ENCODE data around the gene NEDD4L. TPM values are rescaled to one million over a fixed set of nuclear protein-coding genes. Genes with fewer than 3 reads are reported as not detected.

NEDD4L gene
- total RNA-seq, 2 experiments from 2014 or later, result 3.2 to 3.3 TPM

GRCh38 chr18:58381676-58382411 is 337.8 kb downstream of the NEDD4L start:
- Histone ChIP-seq H3K4me1 (ENCODE audit: insufficient read depth, low read length, poor library complexity, severe bottlenecking) (no peaks in the 10 kb centered on the region), H3K79me2 (ENCODE audit: insufficient read depth, low read depth, low read length) (no peaks in the 10 kb centered on the region), H3K36me3 (ENCODE audit: insufficient read depth, low read length) (no peaks in the 10 kb centered on the region), H3K9me2 (ENCODE audit: insufficient read depth, low read length) (no peaks in the 10 kb centered on the region), H3K4me3 (ENCODE audit: low read depth, low read length, poor library complexity, severe bottlenecking) (no peak overlapping the region), H4K20me1 (ENCODE audit: insufficient read depth, low read length) (no peaks in the 10 kb centered on the region), H3K9me3 (ENCODE audit: low read length) (no peaks in the 10 kb centered on the region), H3K4me2 (ENCODE audit: low read length) (no peak overlapping the region), H2AFZ (ENCODE audit: low read length) (no peak overlapping the region), H3K27ac (ENCODE audit: low read depth, low read length, poor library complexity, severe bottlenecking) (no peak overlapping the region)
- DNase-seq (ENCODE audit: low spot score), result no peak
- TF ChIP-seq, protein P1, sequence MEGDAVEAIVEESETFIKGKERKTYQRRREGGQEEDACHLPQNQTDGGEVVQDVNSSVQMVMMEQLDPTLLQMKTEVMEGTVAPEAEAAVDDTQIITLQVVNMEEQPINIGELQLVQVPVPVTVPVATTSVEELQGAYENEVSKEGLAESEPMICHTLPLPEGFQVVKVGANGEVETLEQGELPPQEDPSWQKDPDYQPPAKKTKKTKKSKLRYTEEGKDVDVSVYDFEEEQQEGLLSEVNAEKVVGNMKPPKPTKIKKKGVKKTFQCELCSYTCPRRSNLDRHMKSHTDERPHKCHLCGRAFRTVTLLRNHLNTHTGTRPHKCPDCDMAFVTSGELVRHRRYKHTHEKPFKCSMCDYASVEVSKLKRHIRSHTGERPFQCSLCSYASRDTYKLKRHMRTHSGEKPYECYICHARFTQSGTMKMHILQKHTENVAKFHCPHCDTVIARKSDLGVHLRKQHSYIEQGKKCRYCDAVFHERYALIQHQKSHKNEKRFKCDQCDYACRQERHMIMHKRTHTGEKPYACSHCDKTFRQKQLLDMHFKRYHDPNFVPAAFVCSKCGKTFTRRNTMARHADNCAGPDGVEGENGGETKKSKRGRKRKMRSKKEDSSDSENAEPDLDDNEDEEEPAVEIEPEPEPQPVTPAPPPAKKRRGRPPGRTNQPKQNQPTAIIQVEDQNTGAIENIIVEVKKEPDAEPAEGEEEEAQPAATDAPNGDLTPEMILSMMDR (conservative IDR thresholded peaks at IDR 0.05; ENCODE audit: low read length), result no peak
- TF ChIP-seq EZH2phosphoT487 (IDR thresholded peaks at IDR 0.05; ENCODE audit: borderline replicate concordance, low read depth, low read length), result no peak
- intact Hi-C loops (cut with micrococcal nuclease; ENCODE audit: unreplicated experiment), result no loop called here
- ChIA-PET CTCF (ENCODE audit: unreplicated experiment) (no interaction called here), POLR2A (no interaction called here)
- no TSS peak for BruUV-seq (replicated peaks)

DNA sequence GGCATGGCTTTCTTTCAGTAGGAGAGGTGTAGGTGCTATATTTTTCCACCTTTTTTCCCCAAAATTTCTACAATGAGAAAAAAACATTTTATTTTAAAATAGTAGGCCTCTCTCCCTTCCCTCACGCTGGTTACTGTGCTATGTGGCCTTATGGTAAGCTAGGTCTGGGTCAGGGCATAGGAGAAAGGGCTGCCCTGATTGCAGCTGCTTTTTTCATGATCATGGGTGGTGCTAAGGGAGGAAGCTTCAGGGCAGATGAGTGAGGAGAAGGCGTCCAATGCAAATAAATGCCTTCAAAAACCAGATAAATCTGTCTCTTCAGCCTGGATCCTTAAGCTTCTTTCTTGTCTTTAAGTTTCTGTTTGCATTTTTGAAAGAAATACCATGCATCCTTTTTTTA is 338.4 kb downstream of the NEDD4L start:
- no peak overlapping the region for H3K27ac ChIP-seq (ENCODE audit: low read depth, low read length, poor library complexity, severe bottlenecking)
- H3K9me2 ChIP-seq (ENCODE audit: insufficient read depth, low read length), result no peaks in the 10 kb centered on the region
- no peaks in the 10 kb centered on the region for H3K79me2 ChIP-seq (ENCODE audit: insufficient read depth, low read depth, low read length)
- no peak for TF ChIP-seq EZH2phosphoT487 (IDR thresholded peaks at IDR 0.05; ENCODE audit: borderline replicate concordance, low read depth, low read length)
- TF ChIP-seq, protein P1 (conservative IDR thresholded peaks at IDR 0.05; ENCODE audit: low read length), result no peak
- intact Hi-C loops (cut with micrococcal nuclease; ENCODE audit: unreplicated experiment), result no loop called here
- H3K9me3 ChIP-seq (ENCODE audit: low read length), result no peaks in the 10 kb centered on the region
- DNase-seq (ENCODE audit: low spot score), result no peak
- no peak overlapping the region for H3K4me2 ChIP-seq (ENCODE audit: low read length)
- no peaks in the 10 kb centered on the region for H4K20me1 ChIP-seq (ENCODE audit: insufficient read depth, low read length)
- no TSS peak for BruUV-seq (replicated peaks)
- ChIA-PET CTCF (ENCODE audit: unreplicated experiment) (no interaction called here), POLR2A (no interaction called here)
- H3K4me1 ChIP-seq (ENCODE audit: insufficient read depth, low read length, poor library complexity, severe bottlenecking), result no peaks in the 10 kb centered on the region
- H3K4me3 ChIP-seq (ENCODE audit: low read depth, low read length, poor library complexity, severe bottlenecking), result no peak overlapping the region
- H2AFZ ChIP-seq (ENCODE audit: low read length), result no peak overlapping the region
- no peaks in the 10 kb centered on the region for H3K36me3 ChIP-seq (ENCODE audit: insufficient read depth, low read length)

DNA sequence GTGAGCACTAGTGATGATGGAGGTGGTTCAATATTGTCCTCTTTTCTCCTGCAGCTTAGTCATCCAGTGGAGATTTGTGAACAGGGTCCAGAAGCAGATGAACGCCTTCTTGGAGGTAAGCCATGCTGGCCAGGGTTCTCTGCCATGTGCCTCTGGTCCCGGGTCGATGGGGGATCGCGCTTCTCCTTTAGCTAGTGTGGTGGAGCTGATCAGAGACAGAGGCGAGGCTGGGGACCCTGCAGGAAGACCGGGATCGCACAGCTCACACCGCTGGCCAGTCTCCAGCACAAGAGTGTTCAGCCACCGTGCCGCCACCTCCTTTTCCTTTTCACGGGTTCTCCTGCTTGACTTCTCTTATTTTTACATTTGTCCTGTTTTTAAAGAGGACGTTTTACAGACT is 341.4 kb downstream of the NEDD4L start:
- POLR2A ChIA-PET, result interaction anchor here (0.6 kb wide), 1 partner anchor 41 kb away, joined by 4 read pairs; no protein-coding TSS in a partner anchor

More for the DNA sequence above, 341.4 kb downstream of the NEDD4L start:
- no peaks in the 10 kb centered on the region for H3K9me2 ChIP-seq (ENCODE audit: insufficient read depth, low read length)
- DNase-seq (ENCODE audit: low spot score), result no peak
- no peaks in the 10 kb centered on the region for H3K79me2 ChIP-seq (ENCODE audit: insufficient read depth, low read depth, low read length)
- intact Hi-C loops (cut with micrococcal nuclease; ENCODE audit: unreplicated experiment), result no loop called here
- no peaks in the 10 kb centered on the region for H3K36me3 ChIP-seq (ENCODE audit: insufficient read depth, low read length)
- H2AFZ ChIP-seq (ENCODE audit: low read length), result no peak overlapping the region
- H3K4me2 ChIP-seq (ENCODE audit: low read length), result no peak overlapping the region
- CTCF ChIA-PET (ENCODE audit: unreplicated experiment), result no interaction called here
- no peaks in the 10 kb centered on the region for H4K20me1 ChIP-seq (ENCODE audit: insufficient read depth, low read length)
- no peaks in the 10 kb centered on the region for H3K4me1 ChIP-seq (ENCODE audit: insufficient read depth, low read length, poor library complexity, severe bottlenecking)
- no TSS peak for BruUV-seq (replicated peaks)
- no peaks in the 10 kb centered on the region for H3K9me3 ChIP-seq (ENCODE audit: low read length)
- no peak for TF ChIP-seq EZH2phosphoT487 (IDR thresholded peaks at IDR 0.05; ENCODE audit: borderline replicate concordance, low read depth, low read length)
- TF ChIP-seq, protein P1 (conservative IDR thresholded peaks at IDR 0.05; ENCODE audit: low read length), result no peak
- no peak overlapping the region for H3K27ac ChIP-seq (ENCODE audit: low read depth, low read length, poor library complexity, severe bottlenecking)
- no peak overlapping the region for H3K4me3 ChIP-seq (ENCODE audit: low read depth, low read length, poor library complexity, severe bottlenecking)

All from OCI-LY7 (cell line).